ENCODE data around the gene HSP90AB1. TPM values are rescaled to one million over a fixed set of nuclear protein-coding genes. Genes with fewer than 3 reads are reported as not detected.

Gene HSP90AB1
- total and polyA plus RNA-seq, 9 of the 15 experiments (the other 6 are each of a cell fraction or from before 2014, with no cell fraction given): 1,780 to 3,358 (median 2,262) TPM

DNA sequence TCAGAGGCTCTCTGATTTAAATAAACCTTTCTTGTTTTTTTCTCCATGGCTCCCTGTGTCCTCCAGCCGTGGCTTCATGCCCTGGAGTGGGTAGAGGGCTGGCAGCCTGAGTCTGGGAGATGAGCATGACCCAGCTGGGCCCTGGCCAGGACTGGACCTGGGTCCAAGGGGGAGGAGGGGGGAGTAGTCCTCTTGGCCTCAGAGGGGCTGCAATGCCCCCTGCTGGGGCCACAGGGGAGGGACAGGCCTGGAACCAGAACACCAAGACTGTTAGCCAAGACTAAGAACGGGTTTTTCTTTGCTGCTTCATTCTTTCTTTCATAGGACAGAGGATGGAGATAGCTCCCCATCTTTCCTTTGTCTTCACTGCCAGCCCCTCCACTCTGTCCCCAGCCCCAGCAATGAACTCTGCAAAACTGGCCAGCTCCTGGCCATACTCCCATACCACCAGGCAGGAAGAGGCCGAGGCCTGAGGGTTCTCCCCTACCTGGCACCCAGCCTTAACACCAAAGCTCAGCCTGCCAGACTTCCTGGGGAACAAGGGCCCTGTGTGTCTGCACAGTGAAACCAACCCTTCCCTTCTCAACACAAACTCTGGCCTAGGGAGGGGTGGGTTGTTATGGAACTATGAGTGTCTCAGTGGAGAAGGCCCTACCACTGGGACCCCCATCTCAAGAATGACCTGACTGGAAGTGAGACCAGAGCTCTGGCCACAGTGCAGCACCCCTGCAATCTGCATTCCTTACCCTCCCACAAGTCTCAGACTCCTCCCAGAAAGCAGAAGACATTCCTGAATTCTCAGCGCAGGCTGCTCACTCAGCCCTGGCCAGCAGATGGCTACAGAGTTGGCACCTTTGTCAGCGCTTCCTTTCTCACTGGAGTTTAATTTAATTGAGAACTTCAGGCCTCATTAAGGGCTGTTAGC is 12.5 kb upstream of the HSP90AB1 start (continued):
- TF ChIP-seq, protein P1, sequence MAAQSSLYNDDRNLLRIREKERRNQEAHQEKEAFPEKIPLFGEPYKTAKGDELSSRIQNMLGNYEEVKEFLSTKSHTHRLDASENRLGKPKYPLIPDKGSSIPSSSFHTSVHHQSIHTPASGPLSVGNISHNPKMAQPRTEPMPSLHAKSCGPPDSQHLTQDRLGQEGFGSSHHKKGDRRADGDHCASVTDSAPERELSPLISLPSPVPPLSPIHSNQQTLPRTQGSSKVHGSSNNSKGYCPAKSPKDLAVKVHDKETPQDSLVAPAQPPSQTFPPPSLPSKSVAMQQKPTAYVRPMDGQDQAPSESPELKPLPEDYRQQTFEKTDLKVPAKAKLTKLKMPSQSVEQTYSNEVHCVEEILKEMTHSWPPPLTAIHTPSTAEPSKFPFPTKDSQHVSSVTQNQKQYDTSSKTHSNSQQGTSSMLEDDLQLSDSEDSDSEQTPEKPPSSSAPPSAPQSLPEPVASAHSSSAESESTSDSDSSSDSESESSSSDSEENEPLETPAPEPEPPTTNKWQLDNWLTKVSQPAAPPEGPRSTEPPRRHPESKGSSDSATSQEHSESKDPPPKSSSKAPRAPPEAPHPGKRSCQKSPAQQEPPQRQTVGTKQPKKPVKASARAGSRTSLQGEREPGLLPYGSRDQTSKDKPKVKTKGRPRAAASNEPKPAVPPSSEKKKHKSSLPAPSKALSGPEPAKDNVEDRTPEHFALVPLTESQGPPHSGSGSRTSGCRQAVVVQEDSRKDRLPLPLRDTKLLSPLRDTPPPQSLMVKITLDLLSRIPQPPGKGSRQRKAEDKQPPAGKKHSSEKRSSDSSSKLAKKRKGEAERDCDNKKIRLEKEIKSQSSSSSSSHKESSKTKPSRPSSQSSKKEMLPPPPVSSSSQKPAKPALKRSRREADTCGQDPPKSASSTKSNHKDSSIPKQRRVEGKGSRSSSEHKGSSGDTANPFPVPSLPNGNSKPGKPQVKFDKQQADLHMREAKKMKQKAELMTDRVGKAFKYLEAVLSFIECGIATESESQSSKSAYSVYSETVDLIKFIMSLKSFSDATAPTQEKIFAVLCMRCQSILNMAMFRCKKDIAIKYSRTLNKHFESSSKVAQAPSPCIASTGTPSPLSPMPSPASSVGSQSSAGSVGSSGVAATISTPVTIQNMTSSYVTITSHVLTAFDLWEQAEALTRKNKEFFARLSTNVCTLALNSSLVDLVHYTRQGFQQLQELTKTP (IDR thresholded peaks at IDR 0.05; ENCODE audit: low read depth in 1 of 2, partially characterized antibody in 2 of 2): no peak
- no peak for TF ChIP-seq SMAD3 (CRISPR knock-in tag; conservative IDR thresholded peaks at IDR 0.05)
- TF ChIP-seq MAZ (CRISPR knock-in tag; conservative IDR thresholded peaks at IDR 0.05 in 1 of 2, IDR thresholded peaks at IDR 0.05 in 1 of 2): peak; percentile 70 to 82
- TF ChIP-seq HSF4 (CRISPR knock-in tag; IDR thresholded peaks at IDR 0.05; ENCODE audit: borderline replicate concordance): no peak
- TF ChIP-seq ZFX (CRISPR knock-in tag; IDR thresholded peaks at IDR 0.05): peak; percentile 24; the same call in 1 of the 2 replicates
- TF ChIP-seq ZNF584 (CRISPR knock-in tag; IDR thresholded peaks at IDR 0.05; ENCODE audit: low read depth): no peak
- TF ChIP-seq REST (IDR thresholded peaks at IDR 0.05; ENCODE audit: borderline replicate concordance): peak; percentile 93
- TF ChIP-seq REST (CRISPR knock-in tag; IDR thresholded peaks at IDR 0.05; ENCODE audit: low read depth): no peak
- no peak for TF ChIP-seq SMARCE1 (IDR thresholded peaks at IDR 0.05)
- TF ChIP-seq, protein P2, sequence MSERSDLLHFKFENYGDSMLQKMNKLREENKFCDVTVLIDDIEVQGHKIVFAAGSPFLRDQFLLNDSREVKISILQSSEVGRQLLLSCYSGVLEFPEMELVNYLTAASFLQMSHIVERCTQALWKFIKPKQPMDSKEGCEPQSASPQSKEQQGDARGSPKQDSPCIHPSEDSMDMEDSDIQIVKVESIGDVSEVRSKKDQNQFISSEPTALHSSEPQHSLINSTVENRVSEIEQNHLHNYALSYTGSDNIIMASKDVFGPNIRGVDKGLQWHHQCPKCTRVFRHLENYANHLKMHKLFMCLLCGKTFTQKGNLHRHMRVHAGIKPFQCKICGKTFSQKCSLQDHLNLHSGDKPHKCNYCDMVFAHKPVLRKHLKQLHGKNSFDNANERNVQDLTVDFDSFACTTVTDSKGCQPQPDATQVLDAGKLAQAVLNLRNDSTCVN (CRISPR knock-in tag; IDR thresholded peaks at IDR 0.05): no peak
- 0 out of 2 replicates have a peak, but pooled peaks have one; percentile 67 for TF ChIP-seq NBN (IDR thresholded peaks at IDR 0.05; ENCODE audit: low read depth)
- TF ChIP-seq RBM34 (IDR thresholded peaks at IDR 0.05; ENCODE audit: borderline replicate concordance, insufficient read depth, low read length): no peak

Data from K562 (cell line).